Measurements from ENCODE around the gene AMPD3.

Gene AMPD3

DNA sequence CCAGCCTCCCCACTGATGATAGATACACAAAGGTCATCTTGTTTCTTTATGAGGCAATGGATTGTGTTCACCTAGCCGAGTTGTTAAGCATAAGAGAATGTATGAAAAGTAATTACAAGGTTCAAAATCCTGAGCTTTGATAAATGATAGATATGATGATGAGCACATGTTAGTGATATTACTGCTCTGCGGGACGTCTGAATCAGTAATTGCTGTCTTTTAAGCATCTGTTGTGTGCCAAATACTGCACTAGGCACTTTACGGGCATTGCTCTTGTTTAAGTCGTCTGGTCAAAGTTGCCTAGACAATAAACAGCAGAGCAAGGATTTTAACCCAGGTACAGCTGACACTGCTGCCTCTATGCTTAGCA is 86.5 kb downstream of the AMPD3 start:
- no peak for DNase-seq

DNA sequence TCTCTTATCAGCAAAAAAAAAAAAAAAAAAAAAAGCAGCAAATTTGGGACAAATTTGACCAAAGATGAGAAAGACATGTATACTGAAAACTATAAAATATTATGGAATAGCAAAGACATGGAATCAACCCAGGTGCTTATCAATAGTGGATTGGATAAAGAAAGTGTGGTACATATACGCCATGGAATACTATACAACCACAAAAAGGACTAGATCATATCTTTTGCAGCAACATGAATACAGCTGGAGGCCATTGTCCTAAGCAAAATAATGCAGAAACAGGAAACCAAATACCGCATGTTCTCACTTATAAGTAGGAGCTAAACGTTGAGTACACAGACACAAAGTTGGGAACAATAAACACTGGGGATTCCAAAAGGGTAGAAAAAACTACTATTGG is 87.7 kb downstream of the AMPD3 start:
- DNase-seq, result no peak

DNA sequence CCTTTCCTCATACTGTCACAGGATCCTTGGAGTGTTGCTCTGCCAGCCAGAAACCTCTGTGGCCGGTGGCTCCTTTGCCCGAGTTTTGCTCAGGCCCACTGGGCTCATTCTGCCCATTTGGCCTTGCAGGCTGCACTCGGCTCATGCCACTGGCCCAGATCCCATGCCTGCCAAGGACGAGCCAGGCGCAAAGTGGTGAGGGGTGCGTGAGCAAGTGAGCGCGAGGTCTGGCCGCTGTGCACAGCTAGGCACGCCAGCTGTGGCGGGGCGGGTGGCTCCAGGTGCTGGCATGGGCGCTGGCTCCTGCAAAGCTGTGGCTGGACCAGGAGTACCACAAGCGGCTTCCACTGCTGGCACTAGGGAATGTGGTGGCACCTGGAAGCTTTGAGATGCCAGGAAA is 88.7 kb downstream of the AMPD3 start:
- DNase-seq, result no peak

DNA sequence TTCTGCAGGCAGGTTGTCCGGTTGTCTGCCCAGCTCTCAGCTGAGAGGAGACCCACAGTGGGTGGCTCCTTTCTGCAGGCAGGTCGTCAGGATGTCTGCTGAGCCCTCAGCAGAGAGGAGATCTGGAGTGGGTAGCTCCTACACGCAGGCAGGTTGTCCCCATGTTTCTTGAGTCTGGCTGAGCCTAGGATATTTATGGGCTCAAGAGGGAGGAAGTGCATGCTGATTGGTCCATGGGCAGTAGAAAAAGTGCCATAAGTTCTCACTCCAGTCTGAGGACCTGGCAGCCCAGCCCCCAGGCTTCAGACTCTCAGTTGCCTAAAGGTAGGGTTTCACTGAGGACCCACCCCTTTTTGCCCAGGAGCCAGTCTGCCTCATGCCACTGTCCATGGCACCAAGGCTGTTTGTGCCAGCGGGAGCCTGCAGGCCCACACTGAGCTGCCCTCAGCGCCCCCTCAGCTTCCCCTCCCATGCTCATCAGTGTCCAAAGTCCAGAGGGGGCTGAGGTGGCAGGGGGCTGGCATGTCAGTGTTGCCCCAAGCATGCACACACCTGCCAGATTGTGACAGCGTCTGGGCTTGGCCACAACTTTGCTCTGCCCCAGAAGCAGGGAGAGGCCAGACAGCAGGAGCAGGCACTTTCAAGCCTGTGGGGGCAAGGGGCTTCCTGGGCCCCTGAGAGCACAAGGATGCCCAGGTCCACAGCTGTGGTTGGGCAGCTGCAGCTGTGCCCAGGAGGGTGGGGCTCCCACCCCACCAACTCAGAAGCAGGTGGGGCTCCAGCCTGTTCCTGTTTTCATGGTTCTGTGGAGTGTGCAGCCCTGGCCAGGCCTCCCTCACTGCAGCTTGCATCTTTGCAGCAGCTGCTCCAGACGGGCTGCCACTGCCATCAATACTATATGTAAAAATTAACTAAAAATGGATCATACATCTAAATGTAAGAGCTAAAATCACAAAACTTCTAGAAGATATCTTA is 89.7 kb downstream of the AMPD3 start:
- no peak for DNase-seq

DNA sequence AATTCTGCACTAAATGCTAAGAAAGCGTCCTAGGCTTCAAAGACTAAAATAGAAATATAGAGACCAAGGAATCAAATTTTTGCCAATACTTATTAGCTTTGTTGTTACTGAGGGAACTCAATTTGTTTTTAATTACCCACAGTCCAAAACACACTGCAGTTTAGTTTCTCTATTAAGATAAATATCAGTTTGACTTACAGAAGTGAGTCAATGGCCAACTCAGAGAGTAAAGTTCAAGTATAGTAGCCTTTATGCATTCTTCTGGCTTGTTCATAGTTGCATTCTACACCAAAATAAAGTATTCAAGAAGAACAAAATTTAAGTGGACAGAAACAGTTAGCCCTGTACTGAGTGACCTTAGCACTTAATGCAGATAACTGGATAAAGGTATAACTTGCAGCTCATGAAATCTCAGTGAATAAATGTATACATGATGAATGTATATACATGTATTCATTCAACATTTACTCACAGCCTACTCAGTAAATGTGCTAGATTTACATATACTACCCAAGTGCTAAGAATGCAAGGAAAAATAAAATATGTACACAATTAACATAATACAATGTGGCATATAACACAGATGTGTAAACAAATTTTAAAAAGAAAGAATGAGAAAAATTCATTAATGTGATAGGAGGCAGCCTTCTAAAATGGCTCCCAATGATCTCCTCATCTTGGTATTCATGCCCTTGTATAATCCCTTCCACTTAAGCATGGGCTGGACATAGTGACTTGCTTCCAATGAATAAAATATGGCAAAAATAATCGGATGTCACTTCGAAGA is 95.6 kb downstream of the AMPD3 start:
- no peak for DNase-seq

DNA sequence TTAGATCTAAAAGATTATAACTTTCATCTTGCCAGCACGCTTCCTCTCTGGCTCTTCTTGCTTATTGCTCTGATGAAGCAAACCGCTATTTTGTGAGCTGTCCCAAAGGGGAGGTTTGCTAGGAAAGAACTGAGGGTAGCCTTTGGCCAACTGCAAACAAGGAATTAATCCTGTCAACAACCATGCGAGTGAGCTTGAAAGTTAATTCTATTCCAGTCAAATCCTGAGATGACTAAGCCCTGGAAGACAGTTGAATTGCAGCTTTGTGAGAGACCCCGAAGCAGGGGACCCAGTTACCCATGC is 96.2 kb downstream of the AMPD3 start:
- DNase-seq, result no peak

DNA sequence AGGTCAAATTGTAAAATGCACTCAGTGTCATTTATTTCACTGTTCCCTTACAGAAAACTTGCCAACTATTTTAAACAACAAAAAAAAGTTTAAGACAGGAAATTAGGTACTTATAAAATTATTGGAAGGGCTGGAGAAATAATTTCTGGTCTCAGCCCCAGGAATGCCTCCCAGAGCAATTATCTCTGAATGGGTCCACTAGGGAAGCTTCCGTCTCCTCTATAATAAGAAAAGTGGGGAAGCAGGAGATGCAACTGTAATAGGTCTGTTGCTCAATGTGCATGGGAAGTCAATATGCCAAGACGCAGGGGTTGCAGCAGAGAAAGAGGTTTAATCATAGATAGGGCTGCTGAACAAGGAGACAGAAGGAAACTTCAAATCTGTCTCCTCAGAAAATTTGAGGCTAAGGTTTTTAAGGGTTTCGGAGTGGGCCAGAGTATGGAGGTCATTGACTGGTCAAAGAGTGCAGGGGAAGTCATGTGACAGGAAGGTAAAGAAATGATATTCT is 96.8 kb downstream of the AMPD3 start:
- no peak for DNase-seq

DNA sequence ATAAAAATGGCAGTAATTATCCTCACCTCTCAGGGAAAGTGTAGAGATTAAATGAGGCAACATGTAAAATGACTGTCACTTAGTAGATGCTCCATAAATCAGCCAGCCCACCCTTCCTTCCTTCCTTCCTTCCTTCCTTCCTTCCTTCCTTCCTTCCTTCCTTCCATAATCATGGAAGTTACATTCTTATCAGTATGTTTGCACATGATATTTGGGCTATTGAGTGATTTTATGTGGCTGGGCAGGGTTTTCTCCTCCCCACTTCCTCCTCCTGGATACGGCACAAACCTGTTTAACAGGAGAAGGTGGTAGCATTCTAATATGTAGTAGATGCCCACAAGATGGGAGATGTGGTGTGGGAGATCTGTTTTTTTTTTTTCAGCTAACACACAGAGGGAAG is 101.5 kb downstream of the AMPD3 start:
- no peak for DNase-seq

Data from T1000 (cell line).